Panc1 (cell line): Measurements from ENCODE around the gene BPIFA1. TPM values are rescaled to one million over a fixed set of nuclear protein-coding genes. Genes with fewer than 3 reads are reported as not detected.

Source experiments
- ATAC-seq: fragments of 200-7000 bp; cut with Tn5 transposase; 2 replicates; pipeline ENCODE4 v1.9.1; 2020; ENCODE audit warnings: mild to moderate bottlenecking, moderate library complexity
- BruUV-seq: library from RNA; stranded (reverse); fragments of 400-500 nt; replicated peaks from 2 replicates; lab custom pipeline; 2021; lab: Mats Ljungman, UMichigan
- CTCF ChIA-PET: fragments of 300-600 bp; sonication (Branson Sonifier 250); formaldehyde crosslinking; loops from one replicate; lab custom pipeline; 2022; ENCODE audit warnings: antibody characterized with exemption; lab: Charles Lee
- POLR2A ChIA-PET: fragments of 300-600 bp; sonication (Branson Sonifier 250); formaldehyde crosslinking; loops from one replicate; lab custom pipeline; 2022; ENCODE audit warnings: antibody characterized with exemption; lab: Charles Lee
- DNase-seq: peaks from one replicate; pipeline ENCODE4 v3.0.0-alpha.2; 2010; ENCODE audit warnings: low read depth, low spot score
- H3K27ac ChIP-seq: 2 replicates; pipeline ENCODE4 v1.5.1; 2011; ENCODE audit warnings: mild to moderate bottlenecking, low read length, inconsistent platforms
- H3K27me3 ChIP-seq: fragments of 200-500 bp; sonication (Bioruptor generic); 2 replicates; pipeline ENCODE4 v1.6.0; 2014; ENCODE audit warnings: low read length, inconsistent platforms; ENCODE audit not compliant: control insufficient read depth, insufficient read depth
- H3K36me3 ChIP-seq: fragments of 200-500 bp; sonication (Bioruptor generic); 2 replicates; pipeline ENCODE4 v1.5.1; 2014; ENCODE audit warnings: inconsistent platforms, mild to moderate bottlenecking, low read length, moderate library complexity; ENCODE audit not compliant: control insufficient read depth, insufficient read depth
- H3K4me1 ChIP-seq: 2 replicates; pipeline ENCODE4 v1.5.1; 2011; ENCODE audit warnings: inconsistent platforms, mild to moderate bottlenecking, low read length, moderate library complexity; ENCODE audit not compliant: control insufficient read depth, insufficient read depth
- H3K4me3 ChIP-seq, 2 experiments: 2 replicates each; pipeline ENCODE4 v1.5.1; 2011 to 2012; ENCODE audit warnings: low read depth in 2 of 2, low read length in 2 of 2, mild to moderate bottlenecking in 2 of 2, inconsistent platforms in 1 of 2, moderate library complexity in 1 of 2
- H3K9me3 ChIP-seq: fragments of 200-500 bp; sonication (Bioruptor generic); 2 replicates; pipeline ENCODE4 v1.5.1; 2014; ENCODE audit warnings: low read depth, mild to moderate bottlenecking, inconsistent platforms, low read length, moderate library complexity; ENCODE audit not compliant: control insufficient read depth, insufficient read depth
- POLR2AphosphoS5 ChIP-seq: IDR thresholded peaks from 2 replicates; pipeline ENCODE4 v1.6.1; 2012; ENCODE audit warnings: mild to moderate bottlenecking, low read depth, low read length, moderate library complexity
- REST ChIP-seq, 2 experiments: IDR thresholded peaks; 2 replicates each; pipeline ENCODE4 v1.6.1; 2011 to 2012; ENCODE audit warnings: low read depth in 2 of 2, control low read depth in 1 of 2, low read length in 1 of 2, mild to moderate bottlenecking in 1 of 2, moderate library complexity in 1 of 2; ENCODE audit not compliant: insufficient read depth in 1 of 2
- SIN3A ChIP-seq: IDR thresholded peaks from 2 replicates; pipeline ENCODE4 v1.6.1; 2012; ENCODE audit warnings: low read depth, mild to moderate bottlenecking, low read length, moderate library complexity, borderline replicate concordance; ENCODE audit not compliant: insufficient read depth
- TCF7L2 ChIP-seq: IDR thresholded peaks from 2 replicates; pipeline ENCODE4 v1.6.1; 2011; ENCODE audit warnings: mild to moderate bottlenecking, low read depth, low read length, inconsistent platforms
- in situ Hi-C: cut with HindIII; loops from 2 replicates; pipeline ENCODE4 v1.10.0; 2016; ENCODE audit warnings: low sequenced_read_pairs, low pct_unique_long_range_greater_than_20kb
- intact Hi-C: fragments of 100-400 bp; cut with micrococcal nuclease; formaldehyde crosslinking; loops from one replicate; pipeline ENCODE4 v1.10.0; 2022; ENCODE audit not compliant: unreplicated experiment
- total RNA-seq: library from RNA; stranded (reverse); gene quantifications from one replicate; pipeline ENCODE4 v1.2.1, GENCODE V29; 2021; ENCODE audit not compliant: unreplicated experiment
- TF ChIP-seq, protein P1 (sequence below): fragments of 450-650 bp; IDR thresholded peaks from 2 replicates; pipeline ENCODE4 v1.5.1; 2017; ENCODE audit warnings: mild to moderate bottlenecking

BPIFA1 gene
- total RNA-seq, 1 experiment from 2014 or later: not detected

DNA sequence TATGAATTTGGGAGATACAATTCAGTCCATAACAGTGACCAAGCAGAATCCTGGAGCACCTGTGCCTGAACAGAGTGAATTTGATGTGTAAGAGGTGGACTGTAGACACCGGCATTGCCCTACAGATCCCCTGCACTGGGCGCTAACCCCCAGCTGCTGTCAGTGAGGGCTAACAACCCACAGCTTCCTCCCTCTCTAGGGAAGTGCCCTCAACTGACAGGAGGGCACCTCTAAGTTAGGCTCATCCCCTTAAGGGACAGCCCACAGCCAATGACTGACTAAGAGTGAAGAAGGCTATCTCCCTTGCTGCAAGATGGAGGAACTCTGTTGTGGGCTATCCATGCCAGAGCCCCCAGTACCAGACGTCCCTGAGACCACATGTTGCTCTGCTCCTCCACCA lies 31.9 kb downstream of the BPIFA1 start:
- no peak overlapping the region for H3K4me3 ChIP-seq
- ChIA-PET CTCF (no interaction called here), POLR2A (no interaction called here)
- H3K27me3 ChIP-seq: peaks cover 5% of the 10 kb centered on the region; the same call in 1 of the 2 replicates
- H3K4me1 ChIP-seq: no peaks in the 10 kb centered on the region
- H3K27ac ChIP-seq: no peak overlapping the region
- intact Hi-C loops (no loop called here), in situ Hi-C loops (no loop called here)
- DNase-seq (no peak), ATAC-seq (no peak)
- no peak for TF ChIP-seq SIN3A
- no peak for TF ChIP-seq REST (IDR thresholded peaks at IDR 0.05; ENCODE audit: insufficient read depth in 1 of 2, low read depth in 2 of 2, low read length in 1 of 2)
- no peak for TF ChIP-seq POLR2AphosphoS5
- TF ChIP-seq, protein P1, sequence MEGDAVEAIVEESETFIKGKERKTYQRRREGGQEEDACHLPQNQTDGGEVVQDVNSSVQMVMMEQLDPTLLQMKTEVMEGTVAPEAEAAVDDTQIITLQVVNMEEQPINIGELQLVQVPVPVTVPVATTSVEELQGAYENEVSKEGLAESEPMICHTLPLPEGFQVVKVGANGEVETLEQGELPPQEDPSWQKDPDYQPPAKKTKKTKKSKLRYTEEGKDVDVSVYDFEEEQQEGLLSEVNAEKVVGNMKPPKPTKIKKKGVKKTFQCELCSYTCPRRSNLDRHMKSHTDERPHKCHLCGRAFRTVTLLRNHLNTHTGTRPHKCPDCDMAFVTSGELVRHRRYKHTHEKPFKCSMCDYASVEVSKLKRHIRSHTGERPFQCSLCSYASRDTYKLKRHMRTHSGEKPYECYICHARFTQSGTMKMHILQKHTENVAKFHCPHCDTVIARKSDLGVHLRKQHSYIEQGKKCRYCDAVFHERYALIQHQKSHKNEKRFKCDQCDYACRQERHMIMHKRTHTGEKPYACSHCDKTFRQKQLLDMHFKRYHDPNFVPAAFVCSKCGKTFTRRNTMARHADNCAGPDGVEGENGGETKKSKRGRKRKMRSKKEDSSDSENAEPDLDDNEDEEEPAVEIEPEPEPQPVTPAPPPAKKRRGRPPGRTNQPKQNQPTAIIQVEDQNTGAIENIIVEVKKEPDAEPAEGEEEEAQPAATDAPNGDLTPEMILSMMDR: no peak
- TF ChIP-seq TCF7L2: no peak
- no peaks in the 10 kb centered on the region for H3K36me3 ChIP-seq
- BruUV-seq: no TSS peak
- no peaks in the 10 kb centered on the region for H3K9me3 ChIP-seq

GRCh38 chr20:33272155-33272873 lies 36.5 kb downstream of the BPIFA1 start:
- no peak overlapping the region for H3K27ac ChIP-seq
- no peaks in the 10 kb centered on the region for H3K36me3 ChIP-seq
- intact Hi-C loops: no loop called here
- TF ChIP-seq TCF7L2: no peak
- TF ChIP-seq, protein P1: no peak
- TF ChIP-seq SIN3A: no peak
- no peak for TF ChIP-seq POLR2AphosphoS5
- no peak for TF ChIP-seq REST (IDR thresholded peaks at IDR 0.05; ENCODE audit: insufficient read depth in 1 of 2, low read depth in 2 of 2, low read length in 1 of 2)
- H3K9me3 ChIP-seq: no peaks in the 10 kb centered on the region
- no peak for DNase-seq
- POLR2A ChIA-PET: no interaction called here
- no peak overlapping the region for H3K4me3 ChIP-seq
- in situ Hi-C loops: no loop called here
- ATAC-seq: no peak
- no peaks in the 10 kb centered on the region for H3K4me1 ChIP-seq
- no TSS peak for BruUV-seq
- CTCF ChIA-PET: no interaction called here
- no peaks in the 10 kb centered on the region; the same call in 1 of the 2 replicates for H3K27me3 ChIP-seq
